ENCODE measurements around the gene ELMO1.

The ELMO1 gene

DNA sequence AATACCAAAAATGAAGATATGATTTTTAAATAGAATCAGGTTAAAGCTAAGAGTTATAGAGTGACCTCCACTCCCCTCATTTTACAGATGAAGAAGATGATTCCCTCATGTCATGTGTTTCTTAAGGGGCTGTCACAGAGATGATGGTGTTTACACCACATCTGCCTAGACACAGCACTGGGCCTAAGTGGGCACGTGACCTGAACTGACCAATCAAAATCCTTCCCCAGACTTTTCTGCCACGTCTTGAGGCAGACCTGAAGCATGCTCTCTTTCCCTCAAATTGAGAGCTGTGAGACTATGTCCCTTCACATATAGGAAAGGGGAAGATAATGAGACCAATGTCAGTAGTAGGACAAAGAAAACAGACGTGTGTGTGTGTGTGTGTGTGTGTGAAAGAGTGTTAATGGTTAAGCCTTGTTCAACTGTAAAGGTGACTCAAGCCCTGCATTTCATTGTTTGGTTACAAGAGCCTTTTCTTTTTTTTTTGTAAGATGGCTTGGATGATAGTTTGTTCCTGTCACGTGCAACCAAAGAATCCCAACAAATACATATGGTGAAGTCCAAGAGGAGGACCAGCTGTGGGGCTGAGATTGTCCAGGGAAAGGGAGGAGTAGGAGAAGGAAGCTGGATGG, 551.6 kb downstream of the ELMO1 start:
- no peak for DNase-seq

GRCh38 chr7:36896418-36896817, 552.2 kb downstream of the ELMO1 start:
- DNase-seq, result no peak

DNA sequence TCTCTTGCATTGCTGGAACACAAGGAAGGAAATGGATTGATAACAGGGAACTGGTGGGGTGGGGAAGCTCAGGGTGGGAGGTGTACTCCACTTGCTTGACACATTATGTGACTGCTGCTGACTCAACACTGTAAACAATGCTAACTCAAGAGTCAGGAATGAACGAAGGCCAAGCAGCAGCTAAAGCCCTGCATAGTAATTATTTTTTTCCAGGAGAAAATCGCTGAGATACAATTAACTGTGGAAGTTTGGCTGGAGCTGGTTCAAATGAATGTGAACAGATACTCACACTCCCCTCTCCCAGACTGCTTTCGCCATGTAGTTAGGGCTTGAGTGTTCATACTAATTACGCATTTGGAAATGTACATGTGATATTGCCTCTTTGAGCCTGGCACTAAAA, 553.5 kb downstream of the ELMO1 start:
- no peak for DNase-seq

DNA sequence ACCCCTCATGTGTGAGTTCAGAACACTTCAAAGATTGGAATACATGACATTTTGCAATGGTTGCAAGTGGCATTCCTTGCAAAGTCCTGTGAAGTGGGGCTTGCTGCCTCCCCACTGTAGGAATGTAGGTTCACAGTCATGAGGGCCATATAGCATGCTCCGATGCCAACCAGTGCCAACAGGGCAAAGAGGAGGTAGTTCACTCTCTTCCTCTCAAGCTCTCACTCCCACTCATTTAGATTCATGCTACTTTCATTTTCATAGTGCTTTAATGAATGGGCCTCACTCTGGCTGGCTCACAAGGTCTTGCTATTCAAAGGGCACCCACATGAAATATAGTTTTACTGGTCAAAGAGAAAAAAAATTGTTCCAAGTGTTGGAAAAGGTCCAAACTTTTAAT, 554.5 kb downstream of the ELMO1 start:
- DNase-seq, result no peak

DNA sequence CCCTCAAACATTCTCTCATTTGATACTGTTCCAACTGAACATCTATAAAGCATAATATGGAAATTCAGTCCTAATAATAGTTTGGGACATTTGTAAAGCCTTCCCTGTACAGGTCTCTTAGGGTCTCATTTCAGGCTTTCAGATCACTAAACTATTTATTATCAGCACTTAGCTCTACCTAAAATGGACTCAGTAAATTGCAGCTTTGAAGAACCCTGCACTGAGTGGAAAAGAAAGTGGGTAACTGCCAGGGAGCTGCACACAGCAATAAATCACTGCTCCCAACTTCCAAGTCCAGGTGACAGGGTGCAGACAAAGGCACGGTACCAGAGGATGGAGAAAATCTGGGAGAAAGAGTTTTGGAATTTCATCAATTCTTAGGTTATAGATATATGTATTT, 559.5 kb downstream of the ELMO1 start:
- DNase-seq, result no peak

DNA sequence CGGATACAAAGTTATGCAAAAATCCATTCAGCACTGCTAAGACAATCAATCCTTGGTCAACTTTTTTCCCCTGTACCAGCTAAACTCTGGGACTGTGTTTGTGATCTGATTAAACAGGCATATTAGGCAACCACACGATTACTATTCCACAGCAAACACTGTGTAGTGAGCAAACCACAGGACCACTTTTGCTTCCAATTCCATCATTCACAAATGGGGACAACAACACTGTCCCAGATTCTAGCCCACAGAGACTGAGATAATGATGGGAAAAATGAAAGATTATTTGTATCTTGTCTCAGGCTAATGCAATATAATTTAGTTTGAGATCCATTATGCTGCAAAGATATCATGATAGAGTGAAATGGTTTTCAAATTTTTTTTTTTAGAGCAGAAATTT, 560.7 kb downstream of the ELMO1 start:
- DNase-seq, result no peak

DNA sequence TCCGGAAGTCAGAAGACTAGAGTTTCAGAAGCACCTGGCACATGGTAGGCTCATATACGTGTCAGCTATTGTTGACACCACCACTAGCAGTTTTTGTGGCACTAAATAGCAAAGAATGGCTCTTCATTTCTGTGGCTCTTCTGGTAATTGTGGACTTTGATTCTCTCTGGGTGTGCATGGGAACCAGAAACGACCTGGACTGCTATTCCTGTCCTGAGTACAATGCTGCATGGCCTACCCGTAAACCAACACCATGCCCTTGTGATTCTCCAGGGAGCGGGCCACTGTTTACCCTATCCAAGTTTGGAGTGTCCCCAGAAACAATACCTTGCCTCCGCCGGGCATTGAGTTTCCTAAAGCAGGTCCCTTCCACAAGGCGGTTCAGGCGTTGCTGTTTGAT, 561.4 kb downstream of the ELMO1 start:
- no peak for DNase-seq

GRCh38 chr7:36884910-36885309, 563.8 kb downstream of the ELMO1 start:
- no peak for DNase-seq

DNA sequence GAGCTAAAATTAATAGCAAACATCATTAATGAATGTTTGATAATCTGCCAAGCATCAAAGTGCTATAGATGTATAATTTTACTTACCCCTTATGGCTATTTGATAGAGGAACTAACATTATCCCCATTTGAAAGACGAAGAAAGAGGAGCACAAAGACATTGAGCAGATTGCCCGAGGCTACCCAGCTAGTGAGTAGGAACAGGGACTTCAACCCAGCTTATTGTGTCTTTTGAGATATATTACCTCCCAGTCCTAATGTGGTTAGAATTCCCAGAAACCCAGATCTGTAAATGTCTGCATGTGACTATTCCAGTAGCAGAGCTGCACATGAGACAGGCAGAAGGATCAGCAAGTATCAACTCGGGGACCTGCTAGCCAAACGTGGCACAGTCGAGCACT, 564.3 kb downstream of the ELMO1 start:
- DNase-seq, result no peak

DNA sequence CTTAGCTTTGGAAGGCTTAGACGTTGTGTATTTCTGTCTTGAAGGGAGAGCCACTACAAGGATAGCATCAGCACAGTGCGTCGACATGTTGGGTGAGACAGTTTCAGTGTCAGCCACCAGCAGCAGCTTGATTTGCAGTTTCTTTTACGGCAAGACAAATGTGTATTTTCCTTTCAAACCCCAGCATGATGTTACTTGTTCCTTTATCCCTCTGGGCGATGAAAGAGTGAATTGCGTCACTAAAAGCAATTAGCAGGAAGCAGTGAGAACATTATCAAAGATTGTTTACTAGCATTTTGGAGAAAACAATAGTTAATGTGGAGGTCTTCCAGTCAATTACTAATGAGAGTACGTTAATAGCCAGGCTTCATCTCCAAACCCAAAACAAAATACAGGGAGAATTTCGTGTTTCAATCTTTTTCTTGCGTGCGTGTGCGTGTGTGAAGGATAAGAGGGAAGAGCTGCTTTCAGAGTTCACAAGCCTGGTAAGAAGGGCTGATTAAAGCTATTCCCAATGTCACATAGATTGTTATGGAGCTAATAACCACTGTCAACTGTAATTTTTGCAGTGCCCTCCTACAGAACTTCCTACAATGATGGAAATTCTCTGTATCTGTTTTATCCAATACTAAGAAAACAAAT, 567.3 kb downstream of the ELMO1 start:
- no peak for DNase-seq

DNA sequence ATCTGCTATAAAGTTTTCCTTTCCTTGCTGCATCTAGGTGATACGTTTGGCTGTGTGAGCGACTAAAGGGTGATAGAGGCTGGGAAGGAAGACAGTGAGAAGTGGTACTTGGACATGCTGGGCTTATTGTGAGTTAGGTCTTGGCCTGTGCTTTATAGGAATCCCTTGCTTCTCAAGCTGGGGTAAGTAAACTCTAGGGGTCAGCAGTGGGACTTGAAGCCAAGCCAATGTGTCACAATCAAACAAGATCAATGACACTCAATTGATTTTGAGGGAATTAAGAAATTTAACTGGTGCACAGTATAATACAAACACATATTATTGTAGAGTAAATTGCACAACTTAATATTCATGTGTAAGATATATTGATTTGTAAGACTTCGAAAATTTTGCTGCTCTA, 568.6 kb downstream of the ELMO1 start:
- DNase-seq, result no peak

DNA sequence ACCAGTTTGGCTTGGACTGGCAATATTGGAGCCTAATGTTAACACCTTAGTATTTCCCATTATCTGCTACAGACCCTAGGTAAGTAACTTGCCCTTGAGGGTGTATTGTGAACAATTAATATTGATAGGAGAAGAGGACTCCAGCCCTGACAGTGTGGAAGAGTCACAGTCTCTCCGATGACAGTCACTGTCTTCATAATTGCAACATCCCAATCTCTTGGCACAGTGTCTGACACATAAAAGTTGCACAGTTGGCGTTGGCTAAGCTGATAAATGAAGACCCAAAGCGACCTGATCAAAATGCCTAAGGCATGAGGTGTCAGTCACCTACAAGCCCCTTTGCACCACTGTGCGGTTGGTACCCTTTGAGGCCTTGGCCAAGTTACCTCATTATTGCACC, 569.6 kb downstream of the ELMO1 start:
- DNase-seq, result no peak

DNA sequence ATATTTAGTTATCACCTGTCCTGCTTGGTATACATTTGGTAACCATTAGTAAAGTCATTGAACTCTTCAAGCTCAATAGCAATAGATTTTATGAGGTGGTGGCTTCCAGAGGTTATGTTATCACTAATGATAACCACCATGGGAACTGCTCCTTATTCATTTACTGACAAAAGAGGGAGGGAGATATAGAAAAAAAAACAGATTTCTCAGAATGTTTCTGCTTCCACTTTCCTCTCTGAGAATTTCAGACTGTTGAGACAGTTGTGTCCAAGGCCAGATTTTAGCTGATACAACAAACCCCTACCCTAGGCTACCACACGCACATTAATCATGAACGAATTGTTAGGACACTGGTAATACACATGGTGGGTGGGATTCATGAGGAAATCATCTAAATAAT, 570.4 kb downstream of the ELMO1 start:
- no peak for DNase-seq

DNA sequence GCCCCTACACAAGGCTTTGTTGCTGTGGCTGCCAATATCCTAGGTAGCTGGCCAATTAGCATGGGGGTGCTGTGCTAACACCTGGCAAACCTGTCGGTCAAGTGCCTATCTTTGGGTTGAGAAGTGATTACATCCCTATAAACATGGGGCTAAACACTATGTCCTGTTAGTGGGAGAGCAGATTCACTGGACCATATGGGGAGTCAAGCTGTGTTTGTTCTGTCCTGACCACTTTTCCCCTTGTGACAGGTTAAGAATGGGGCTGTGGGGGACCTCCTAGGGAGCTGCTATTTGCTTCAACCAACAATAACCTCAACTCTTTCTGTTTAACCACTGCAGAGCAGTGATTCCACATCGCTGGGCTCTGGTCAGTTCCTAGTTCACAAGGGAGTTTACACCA, 572.9 kb downstream of the ELMO1 start:
- no peak for DNase-seq

- DNase-seq, result no peak
Observed at GRCh38 chr7:36874041-36874440, 574.6 kb downstream of the ELMO1 start.

DNA sequence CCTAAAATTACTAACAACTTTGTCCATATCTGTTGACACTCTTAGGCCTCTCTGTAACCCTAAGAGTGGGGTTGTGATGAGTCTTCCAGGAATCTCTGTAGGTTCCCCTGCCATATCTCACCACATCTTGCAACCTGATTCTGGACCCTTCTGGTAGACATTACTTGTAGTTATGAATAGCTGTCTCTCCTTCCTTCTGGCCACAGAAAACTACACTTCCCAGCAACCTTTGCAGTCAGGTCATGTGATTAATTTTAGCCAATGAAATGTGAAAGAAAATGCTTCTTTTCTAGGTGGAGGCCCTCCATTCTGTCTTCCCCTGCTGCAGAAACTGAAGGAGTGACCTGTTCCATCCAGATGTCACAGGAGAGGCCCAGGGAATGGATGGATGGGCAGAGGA, 576.8 kb downstream of the ELMO1 start:
- DNase-seq, result no peak

- no peak for DNase-seq
Observed at GRCh38 chr7:36871355-36871738, 577.3 kb downstream of the ELMO1 start.

DNA sequence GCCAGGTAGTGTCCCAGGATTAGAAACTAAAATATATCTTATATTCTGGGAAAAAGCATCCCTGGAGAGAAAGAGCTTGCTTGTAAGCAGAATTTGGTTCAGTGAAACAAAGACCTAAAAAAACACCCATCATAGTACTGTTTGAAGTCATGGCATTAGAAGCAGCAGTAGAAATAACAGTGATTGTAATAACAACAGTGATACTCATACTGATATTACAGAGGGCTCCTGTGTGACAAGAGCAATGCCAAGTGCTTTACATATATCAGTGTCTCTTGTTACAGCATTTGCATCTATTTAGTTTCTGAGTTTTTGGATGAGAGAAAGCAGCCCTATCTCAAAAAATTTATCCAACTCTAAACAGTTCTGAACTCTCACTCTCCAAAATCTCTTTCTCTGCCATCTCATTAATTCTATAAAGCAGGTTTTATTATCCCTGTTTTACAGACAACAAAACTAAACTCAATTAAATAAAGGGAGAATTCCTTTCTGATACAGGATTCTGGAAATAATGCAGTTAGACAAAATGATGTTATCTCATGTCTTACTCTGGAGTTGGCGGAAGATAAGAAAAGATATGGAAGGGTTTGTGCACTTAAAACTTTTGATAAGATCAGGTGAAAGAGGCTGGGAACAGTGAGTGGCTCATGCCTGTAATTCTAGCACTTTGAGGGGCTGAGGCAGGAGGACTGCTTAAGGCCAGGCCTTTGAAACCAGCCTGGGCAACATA, 577.9 kb downstream of the ELMO1 start:
- DNase-seq, result no peak

DNA sequence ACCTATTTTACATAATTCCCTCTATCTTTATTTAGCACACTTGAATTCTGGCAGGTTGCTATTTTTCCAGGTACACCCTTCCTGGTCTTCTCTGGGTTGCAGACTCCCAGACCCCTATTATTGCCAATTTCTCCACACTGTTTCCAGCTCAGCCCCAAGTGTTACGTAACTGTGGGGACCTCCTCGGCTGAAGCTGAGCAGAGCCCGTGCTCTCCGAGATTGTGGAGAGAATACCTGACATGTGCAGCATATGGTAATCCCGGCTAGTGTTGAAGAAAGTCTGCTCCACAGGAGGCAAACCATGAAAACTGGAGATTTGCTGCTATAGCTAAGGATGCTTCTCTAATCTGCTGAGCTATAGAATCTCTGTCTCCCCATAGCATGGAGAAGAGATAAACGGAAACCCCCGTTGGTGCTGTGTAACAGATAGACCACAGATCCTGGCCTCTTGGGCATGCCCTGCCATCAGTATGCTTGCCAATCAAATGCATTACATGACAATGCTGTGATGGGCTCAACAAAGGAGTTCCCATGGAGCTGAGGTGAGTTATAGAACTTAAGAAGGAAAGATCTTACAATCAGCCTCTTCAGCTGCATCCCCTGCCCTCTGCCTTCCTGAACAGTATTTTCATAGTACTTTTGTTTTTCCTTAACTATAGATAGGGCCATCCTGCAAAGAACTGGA, 579.8 kb downstream of the ELMO1 start:
- no peak for DNase-seq

GRCh38 chr7:36865019-36865418, 583.6 kb downstream of the ELMO1 start:
- DNase-seq, result no peak

DNA sequence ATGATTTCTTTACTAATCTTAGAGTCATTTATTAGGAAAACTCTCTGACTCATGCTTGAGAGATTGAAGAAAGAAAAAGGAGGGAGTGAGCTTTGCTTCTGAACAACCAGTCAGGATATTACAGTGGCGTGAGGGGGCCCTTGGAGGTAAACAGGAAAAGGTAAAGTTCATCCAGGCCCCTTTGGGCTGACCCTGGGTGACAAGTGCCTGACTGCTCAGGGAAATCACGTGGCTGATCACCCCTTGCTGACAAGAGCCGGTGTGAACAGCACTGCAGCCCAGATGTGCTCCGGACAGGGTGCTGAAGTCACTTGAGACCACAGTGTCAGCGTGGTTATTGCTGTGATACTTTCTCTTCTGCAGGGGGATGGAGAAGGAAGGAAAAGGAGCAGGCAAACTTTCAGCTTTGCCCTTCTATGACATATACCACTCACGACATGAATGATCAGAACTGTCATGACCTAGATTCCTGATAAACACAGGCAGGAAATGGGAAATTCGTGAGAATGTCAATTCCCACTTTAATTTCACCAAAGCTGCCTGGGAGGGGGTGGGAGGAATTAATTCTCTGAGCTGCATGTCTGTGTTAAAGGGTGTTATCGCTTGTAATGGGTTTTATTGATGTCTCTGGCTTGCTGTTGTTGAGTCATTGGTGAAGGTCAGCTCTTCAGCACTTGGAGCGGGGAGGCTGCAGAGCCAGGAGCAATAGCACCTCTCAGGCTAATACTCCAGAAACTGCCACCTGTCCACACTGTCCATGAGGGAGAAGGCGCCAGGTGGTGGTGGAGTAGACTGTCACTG, 584.6 kb downstream of the ELMO1 start:
- no peak for DNase-seq

- DNase-seq, result no peak
Observed at GRCh38 chr7:36862771-36863261, 585.8 kb downstream of the ELMO1 start.

- no peak for DNase-seq
Observed at GRCh38 chr7:36861656-36862055, 587.0 kb downstream of the ELMO1 start.
